ENCODE measurements around the gene CNPPD1.

CNPPD1 gene

GRCh38 chr2:219123356-219124135 is 53.2 kb downstream of the CNPPD1 start:
- FAIRE-seq (no peak), DNase-seq (ENCODE audit: insufficient read length, low spot score) (no peak)

DNA sequence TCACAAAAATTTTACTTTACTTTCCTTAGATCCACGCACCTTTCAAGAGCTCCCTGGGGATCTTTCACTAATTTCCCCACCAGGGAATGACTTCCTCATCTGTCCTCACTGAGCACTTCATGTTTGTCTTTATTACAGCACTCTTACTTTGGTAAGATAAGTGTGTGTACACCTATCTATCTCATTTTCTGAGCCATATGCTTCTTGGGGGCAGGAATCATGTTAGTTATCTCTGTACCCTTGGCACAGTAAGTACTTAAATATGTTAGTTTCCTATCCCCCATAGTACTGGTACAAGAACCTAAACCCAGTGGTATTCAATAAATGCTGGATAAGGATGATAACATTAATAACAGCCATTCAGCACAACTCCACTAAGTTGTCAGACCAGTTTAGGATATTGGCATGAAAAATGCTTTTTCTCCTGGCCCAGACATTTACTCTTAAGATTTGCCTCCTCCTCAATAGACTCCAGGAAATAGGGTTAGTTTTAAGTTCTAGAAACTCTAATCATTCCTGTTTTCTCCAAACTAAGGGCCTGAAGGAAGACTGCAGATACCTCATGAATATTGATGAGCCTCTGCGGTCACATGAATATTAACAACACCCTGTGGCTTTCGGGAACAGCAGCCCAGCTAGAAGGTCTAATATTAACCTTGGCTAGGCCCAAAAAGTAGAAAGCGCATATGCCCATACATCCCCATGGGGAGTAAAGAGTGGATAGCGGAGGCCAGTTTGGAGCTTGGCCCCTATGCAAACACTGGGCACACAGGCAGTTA is 54.3 kb downstream of the CNPPD1 start:
- DNase-seq (ENCODE audit: insufficient read length, low spot score): no peak
- no peak for FAIRE-seq
